HepG2 (cell line): ENCODE results near the gene RABGAP1. TPM values are rescaled to one million over a fixed set of nuclear protein-coding genes. Genes with fewer than 3 reads are reported as not detected.
A peak's percentile ranks its signal among the peaks of the same experiment; 100 is the strongest.

Experiments used
- ASH2L ChIP-seq: fragments of 300-600, 200-600 bp; sonication (generic); IDR thresholded peaks from 2 replicates; pipeline ENCODE4 v1.7.0; 2017; ENCODE audit warnings: low read depth, mild to moderate bottlenecking, moderate library complexity, mixed read lengths, low read length; ENCODE audit not compliant: insufficient read length
- BHLHE40 ChIP-seq: IDR thresholded peaks from 2 replicates; pipeline ENCODE4 v1.6.1; 2011; ENCODE audit warnings: low read length, improper control_type of control experiment
- CAMTA2 ChIP-seq: sonication (generic); formaldehyde crosslinking; IDR thresholded peaks from 2 replicates; pipeline ENCODE4 v1.4.0; 2020; ENCODE audit warnings: mild to moderate bottlenecking, missing genetic modification reagents, borderline replicate concordance
- DMAP1 ChIP-seq: IDR thresholded peaks from 2 replicates; pipeline ENCODE4 v1.6.1; 2016
- DMTF1 ChIP-seq: sonication (generic); formaldehyde crosslinking; IDR thresholded peaks from 2 replicates; pipeline ENCODE4 v1.4.0; 2020; ENCODE audit warnings: mild to moderate bottlenecking, missing genetic modification reagents
- EEA1 ChIP-seq: sonication (generic); formaldehyde crosslinking; IDR thresholded peaks from 2 replicates; pipeline ENCODE4 v1.5.1; 2020; ENCODE audit warnings: mild to moderate bottlenecking, missing genetic modification reagents, borderline replicate concordance
- GTF3A ChIP-seq: sonication (generic); formaldehyde crosslinking; conservative IDR thresholded peaks from 2 replicates; pipeline ENCODE4 v1.4.0; 2020; ENCODE audit warnings: mild to moderate bottlenecking, missing genetic modification reagents
- KMT2B ChIP-seq: IDR thresholded peaks from 2 replicates; pipeline ENCODE4 v1.6.1; 2016; ENCODE audit warnings: missing genetic modification reagents, missing compliant biosample characterization
- LCORL ChIP-seq, 2 experiments: fragments of 450-650 bp in 1 of 2; sonication (generic) in 1 of 2; formaldehyde crosslinking in 1 of 2; IDR thresholded peaks; 2 replicates each; pipeline versions ENCODE4 v1.5.0 to v1.6.1; 2017 to 2020; ENCODE audit warnings: antibody characterized with exemption in 1 of 2, missing genetic modification reagents in 1 of 2
- NCOA5 ChIP-seq: sonication (generic); formaldehyde crosslinking; IDR thresholded peaks from 2 replicates; pipeline ENCODE4 v1.4.0; 2020; ENCODE audit warnings: missing genetic modification reagents
- PAF1 ChIP-seq: IDR thresholded peaks from 2 replicates; pipeline ENCODE4 v1.6.1; 2016; ENCODE audit warnings: missing genetic modification reagents, missing compliant biosample characterization
- POLR2AphosphoS5 ChIP-seq: IDR thresholded peaks from 2 replicates; pipeline ENCODE4 v1.6.1; 2012; ENCODE audit warnings: low read depth, low read length
- REST ChIP-seq, 2 experiments: IDR thresholded peaks; 2 replicates each; pipeline ENCODE4 v1.6.1; 2011 to 2012; ENCODE audit warnings: low read length in 2 of 2, borderline replicate concordance in 1 of 2, low read depth in 1 of 2, mild to moderate bottlenecking in 1 of 2, moderate library complexity in 1 of 2
- SRSF9 ChIP-seq: fragments of 200-400 bp; formaldehyde crosslinking; IDR thresholded peaks from 2 replicates; pipeline ENCODE4 v1.6.1; 2018; ENCODE audit warnings: borderline replicate concordance, mild to moderate bottlenecking, low read depth, low read length; ENCODE audit not compliant: insufficient read depth, poor library complexity, severe bottlenecking
- TEF ChIP-seq: sonication (generic); formaldehyde crosslinking; IDR thresholded peaks from 2 replicates; pipeline ENCODE4 v1.5.0; 2020; ENCODE audit warnings: missing genetic modification reagents
- TFDP1 ChIP-seq: IDR thresholded peaks from 2 replicates; pipeline ENCODE4 v1.6.1; 2016; ENCODE audit warnings: missing compliant biosample characterization, missing genetic modification reagents, borderline replicate concordance
- ZKSCAN8 ChIP-seq: IDR thresholded peaks from 2 replicates; pipeline ENCODE4 v1.6.1; 2016; ENCODE audit warnings: borderline replicate concordance, missing genetic modification reagents, missing compliant biosample characterization
- ZNF121 ChIP-seq: sonication (generic); formaldehyde crosslinking; IDR thresholded peaks from 2 replicates; pipeline ENCODE4 v1.5.0; 2020; ENCODE audit warnings: mild to moderate bottlenecking, missing genetic modification reagents
- ZNF33A ChIP-seq: sonication (generic); formaldehyde crosslinking; IDR thresholded peaks from 2 replicates; pipeline ENCODE4 v1.5.1; 2020; ENCODE audit warnings: missing genetic modification reagents, mild to moderate bottlenecking, moderate library complexity, borderline replicate concordance
- ZNF614 ChIP-seq: IDR thresholded peaks from 2 replicates; pipeline ENCODE4 v1.6.1; 2018; ENCODE audit warnings: missing biosample characterization, missing genetic modification reagents, inconsistent platforms, borderline replicate concordance
- ZNF619 ChIP-seq: sonication (generic); formaldehyde crosslinking; IDR thresholded peaks from 2 replicates; pipeline ENCODE4 v1.4.0; 2020; ENCODE audit warnings: mild to moderate bottlenecking, missing genetic modification reagents
- ZNF713 ChIP-seq: sonication (generic); formaldehyde crosslinking; IDR thresholded peaks from 2 replicates; pipeline ENCODE4 v1.4.0; 2020; ENCODE audit warnings: mild to moderate bottlenecking, missing genetic modification reagents
- ZNF766 ChIP-seq: sonication (generic); formaldehyde crosslinking; IDR thresholded peaks from 2 replicates; pipeline ENCODE4 v1.5.0; 2020; ENCODE audit warnings: missing genetic modification reagents, borderline replicate concordance
- polyA plus RNA-seq, 8 experiments: library from polyadenylated mRNA; depleted of rRNA in 3 of 8; stranded (reverse) in 7 of 8; unstranded in 1 of 8; fragments of >200 nt; fragmentation: Illumina TruSeq in 4 of 8; extraction: Trizol in 4 of 8; gene quantifications; 2 replicates each; pipeline versions ENCODE4 v1.2.1 to v1.2.3, GENCODE V29; 2011 to 2016; ENCODE audit warnings: low read depth in 4 of 8, missing spikeins in 1 of 8, mixed read lengths in 1 of 8; ENCODE audit not compliant: insufficient read depth in 1 of 8
- total RNA-seq, 5 experiments: library from RNA; depleted of rRNA; stranded (reverse); fragments of >200 nt; fragmentation: Illumina TruSeq; extraction: Trizol; gene quantifications; 2 replicates each; pipeline ENCODE4 v1.2.3, GENCODE V29; 2016; ENCODE audit warnings: low read depth in 1 of 5

Gene RABGAP1
- total and polyA plus RNA-seq, 2 of the 13 experiments (the other 11 are each of a cell fraction or from before 2014, with no cell fraction given) = 19.1 to 19.3 TPM

- TF ChIP-seq REST (IDR thresholded peaks at IDR 0.05; ENCODE audit: borderline replicate concordance in 1 of 2, low read depth in 1 of 2, low read length in 2 of 2) (no peak), ZNF121 (CRISPR knock-in tag) (no peak), POLR2AphosphoS5 (no peak), PAF1 (CRISPR knock-in tag) (no peak), EEA1 (CRISPR knock-in tag) (no peak), TFDP1 (no peak), ZNF619 (no peak), NCOA5 (CRISPR knock-in tag) (no peak), TEF (CRISPR knock-in tag) (peak; percentile 96), BHLHE40 (no peak), KMT2B (CRISPR knock-in tag) (no peak), ZNF766 (no peak), DMAP1 (CRISPR knock-in tag) (no peak), DMTF1 (CRISPR knock-in tag) (no peak), ZKSCAN8 (peak; percentile 53; the same call in 1 of the 2 replicates), GTF3A (CRISPR knock-in tag) (no peak), SRSF9 (no peak), ASH2L (no peak), ZNF713 (CRISPR knock-in tag) (no peak), ZNF614 (no peak), CAMTA2 (no peak), ZNF33A (CRISPR knock-in tag) (no peak), LCORL (IDR thresholded peaks at IDR 0.05) (peak; percentile 58), LCORL (CRISPR knock-in tag; IDR thresholded peaks at IDR 0.05) (peak; percentile 73; the same call in 1 of the 2 replicates)
Measured at GRCh38 chr9:123011878-123012528, 71.2 kb downstream of the RABGAP1 start (continued).
